HEK293 (cell line): ENCODE measurements around the gene SYNDIG1.

Experiments used
- CTCF ChIA-PET: fragments of 350-600 bp; formaldehyde crosslinking; extraction: SDS; loops from one replicate; lab custom pipeline; 2021; ENCODE audit warnings: antibody characterized with exemption; lab: Yijun Ruan, JAX
- POLR2A ChIA-PET: fragments of 300-600 bp; formaldehyde crosslinking; extraction: SDS; loops from one replicate; lab custom pipeline; 2020; ENCODE audit warnings: antibody characterized with exemption, inconsistent platforms; lab: Yijun Ruan, JAX
- H3K27ac ChIP-seq: fragments of 200-500 bp; sonication (Bioruptor generic); 2 replicates; pipeline ENCODE4 v1.5.1; 2014; ENCODE audit warnings: low read depth, low read length, control low read depth, inconsistent platforms; ENCODE audit errors: extremely low read depth
- H3K36me3 ChIP-seq, 2 experiments: fragments of 200-500 bp in 1 of 2; sonication (Bioruptor generic) in 1 of 2; 1 replicate in 1 of 2; 2 replicates in 1 of 2; pipeline ENCODE4 v1.5.1; 2014 to 2017; ENCODE audit warnings: inconsistent platforms in 2 of 2, low read length in 2 of 2; ENCODE audit not compliant: control insufficient read depth in 2 of 2, insufficient read depth in 1 of 2
- H3K4me1 ChIP-seq: fragments of 200-500 bp; sonication (Bioruptor generic); 2 replicates; pipeline ENCODE4 v1.5.1; 2014; ENCODE audit warnings: mild to moderate bottlenecking, low read length, inconsistent platforms; ENCODE audit not compliant: control insufficient read depth, insufficient read depth
- H3K4me3 ChIP-seq: 2 replicates; pipeline ENCODE4 v1.5.1; 2011; ENCODE audit warnings: low read depth, mild to moderate bottlenecking, control low read depth, low read length, moderate library complexity
- H3K9me3 ChIP-seq: fragments of 200-500 bp; sonication (Bioruptor generic); 2 replicates; pipeline ENCODE4 v1.5.1; 2014; ENCODE audit warnings: low read depth, low read length, inconsistent platforms; ENCODE audit not compliant: control insufficient read depth, insufficient read depth
- GLI4 ChIP-seq: fragments of 450-650 bp; formaldehyde crosslinking; IDR thresholded peaks from 2 replicates; pipeline ENCODE4 v1.5.1; 2016; ENCODE audit warnings: missing biosample characterization, missing genetic modification characterization
- HOXA7 ChIP-seq: sonication (generic); formaldehyde crosslinking; IDR thresholded peaks from 2 replicates; pipeline ENCODE4 v1.8.1; 2022; ENCODE audit warnings: missing genetic modification reagents, borderline replicate concordance
- KLF1 ChIP-seq: fragments of 450-650 bp; formaldehyde crosslinking; IDR thresholded peaks from 2 replicates; pipeline ENCODE4 v1.5.1; 2016; ENCODE audit warnings: missing biosample characterization, missing genetic modification characterization
- KLF8 ChIP-seq: fragments of 450-650 bp; formaldehyde crosslinking; IDR thresholded peaks from 2 replicates; pipeline ENCODE4 v1.5.1; 2016; ENCODE audit warnings: missing biosample characterization, missing genetic modification characterization
- ZNF239 ChIP-seq: fragments of 450-650 bp; formaldehyde crosslinking; IDR thresholded peaks from 2 replicates; pipeline ENCODE4 v1.5.1; 2016; ENCODE audit warnings: missing biosample characterization, missing genetic modification characterization
- ZNF362 ChIP-seq: fragments of 450-650 bp; formaldehyde crosslinking; IDR thresholded peaks from 2 replicates; pipeline ENCODE4 v1.5.1; 2016; ENCODE audit warnings: missing biosample characterization, missing genetic modification characterization
- ZNF555 ChIP-seq: fragments of 450-650 bp; formaldehyde crosslinking; conservative IDR thresholded peaks from 2 replicates; pipeline ENCODE4 v1.5.1; 2017; ENCODE audit warnings: missing biosample characterization, mild to moderate bottlenecking, missing genetic modification characterization, inconsistent platforms
- ZSCAN4 ChIP-seq: fragments of 450-650 bp; formaldehyde crosslinking; IDR thresholded peaks from 2 replicates; pipeline ENCODE4 v1.5.1; 2017; ENCODE audit warnings: missing biosample characterization, missing genetic modification characterization
- ZXDB ChIP-seq: fragments of 450-650 bp; formaldehyde crosslinking; IDR thresholded peaks from 2 replicates; pipeline ENCODE4 v1.5.1; 2016; ENCODE audit warnings: missing biosample characterization, missing genetic modification characterization
- TF ChIP-seq, protein P1 (sequence below): fragments of 450-650 bp; formaldehyde crosslinking; IDR thresholded peaks from 2 replicates; pipeline ENCODE4 v1.5.0; 2017; ENCODE audit warnings: missing biosample characterization, missing genetic modification characterization, borderline replicate concordance
- TF ChIP-seq, protein P2 (sequence below): fragments of 450-650 bp; formaldehyde crosslinking; IDR thresholded peaks from 2 replicates; pipeline ENCODE4 v1.5.1; 2016; ENCODE audit warnings: missing biosample characterization, missing genetic modification characterization
- TF ChIP-seq, protein P3 (sequence below): fragments of 450-650 bp; formaldehyde crosslinking; IDR thresholded peaks from 2 replicates; pipeline ENCODE4 v1.5.1; 2016; ENCODE audit warnings: missing biosample characterization, missing genetic modification characterization
- TF ChIP-seq, protein P4 (sequence below): fragments of 450-650 bp; formaldehyde crosslinking; IDR thresholded peaks from 2 replicates; pipeline ENCODE4 v1.5.1; 2016; ENCODE audit warnings: missing biosample characterization, missing genetic modification characterization, borderline replicate concordance

SYNDIG1 gene

DNA sequence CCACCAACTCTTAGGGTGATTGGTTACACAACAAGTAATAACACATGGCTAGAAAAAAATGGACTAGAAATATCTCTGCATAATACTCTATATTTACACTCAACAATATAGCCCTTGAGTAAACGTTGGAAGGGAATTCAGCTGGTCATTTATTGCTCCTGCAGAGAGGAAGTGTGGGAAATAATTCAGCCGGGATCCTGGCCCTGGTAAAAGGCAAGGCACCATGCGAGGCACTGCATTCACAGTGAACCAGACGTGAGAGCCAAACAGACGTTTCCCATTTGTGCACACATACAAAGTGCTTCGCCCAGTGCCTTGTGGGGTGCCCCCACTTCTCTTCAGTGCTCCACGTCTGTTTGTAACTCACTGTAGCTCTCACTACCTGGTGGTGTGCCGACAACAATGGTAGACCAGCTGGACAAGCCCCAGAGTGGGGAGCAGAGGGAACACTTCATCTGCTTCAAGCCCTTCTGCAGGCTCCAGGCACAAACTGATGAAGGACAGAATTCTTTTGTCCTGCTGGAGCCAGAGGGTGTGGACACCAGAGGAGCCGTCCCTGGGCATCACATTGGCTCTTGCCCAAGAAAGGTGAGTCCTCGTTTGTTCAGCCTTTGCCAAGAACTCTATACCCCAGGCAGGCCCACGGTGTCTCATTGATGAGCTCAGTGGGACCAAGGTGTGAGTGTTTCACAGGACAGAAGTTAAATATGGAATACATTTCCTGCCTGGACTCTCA, 18.8 kb downstream of the SYNDIG1 start:
- H3K36me3 ChIP-seq = peaks cover 0 to 20% of the 10 kb centered on the region in 2 experiments; a peak in 2 of 3 replicates
- no peaks in the 10 kb centered on the region for H3K9me3 ChIP-seq
- no peak overlapping the region for H3K27ac ChIP-seq
- ChIA-PET CTCF (no interaction called here), POLR2A (no interaction called here)
- no peak overlapping the region for H3K4me3 ChIP-seq
- TF ChIP-seq, protein P1, sequence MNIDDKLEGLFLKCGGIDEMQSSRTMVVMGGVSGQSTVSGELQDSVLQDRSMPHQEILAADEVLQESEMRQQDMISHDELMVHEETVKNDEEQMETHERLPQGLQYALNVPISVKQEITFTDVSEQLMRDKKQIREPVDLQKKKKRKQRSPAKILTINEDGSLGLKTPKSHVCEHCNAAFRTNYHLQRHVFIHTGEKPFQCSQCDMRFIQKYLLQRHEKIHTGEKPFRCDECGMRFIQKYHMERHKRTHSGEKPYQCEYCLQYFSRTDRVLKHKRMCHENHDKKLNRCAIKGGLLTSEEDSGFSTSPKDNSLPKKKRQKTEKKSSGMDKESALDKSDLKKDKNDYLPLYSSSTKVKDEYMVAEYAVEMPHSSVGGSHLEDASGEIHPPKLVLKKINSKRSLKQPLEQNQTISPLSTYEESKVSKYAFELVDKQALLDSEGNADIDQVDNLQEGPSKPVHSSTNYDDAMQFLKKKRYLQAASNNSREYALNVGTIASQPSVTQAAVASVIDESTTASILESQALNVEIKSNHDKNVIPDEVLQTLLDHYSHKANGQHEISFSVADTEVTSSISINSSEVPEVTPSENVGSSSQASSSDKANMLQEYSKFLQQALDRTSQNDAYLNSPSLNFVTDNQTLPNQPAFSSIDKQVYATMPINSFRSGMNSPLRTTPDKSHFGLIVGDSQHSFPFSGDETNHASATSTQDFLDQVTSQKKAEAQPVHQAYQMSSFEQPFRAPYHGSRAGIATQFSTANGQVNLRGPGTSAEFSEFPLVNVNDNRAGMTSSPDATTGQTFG = no peak
- no peaks in the 10 kb centered on the region; the same call in 1 of the 2 replicates for H3K4me1 ChIP-seq

GRCh38 chr20:24488800-24489175, 19.4 kb downstream of the SYNDIG1 start:
- H3K27ac ChIP-seq = no peak overlapping the region
- ChIA-PET CTCF (no interaction called here), POLR2A (no interaction called here)
- TF ChIP-seq ZXDB (tag by site-specific recombination) (no peak), ZNF239 (no peak), ZSCAN4 (tag by site-specific recombination) (no peak), KLF8 (tag by site-specific recombination) (no peak), ZNF555 (tag by site-specific recombination) (no peak), ZNF362 (no peak), KLF1 (tag by site-specific recombination) (no peak), HOXA7 (CRISPR knock-in tag) (no peak), GLI4 (tag by site-specific recombination) (no peak)
- TF ChIP-seq, protein P2, sequence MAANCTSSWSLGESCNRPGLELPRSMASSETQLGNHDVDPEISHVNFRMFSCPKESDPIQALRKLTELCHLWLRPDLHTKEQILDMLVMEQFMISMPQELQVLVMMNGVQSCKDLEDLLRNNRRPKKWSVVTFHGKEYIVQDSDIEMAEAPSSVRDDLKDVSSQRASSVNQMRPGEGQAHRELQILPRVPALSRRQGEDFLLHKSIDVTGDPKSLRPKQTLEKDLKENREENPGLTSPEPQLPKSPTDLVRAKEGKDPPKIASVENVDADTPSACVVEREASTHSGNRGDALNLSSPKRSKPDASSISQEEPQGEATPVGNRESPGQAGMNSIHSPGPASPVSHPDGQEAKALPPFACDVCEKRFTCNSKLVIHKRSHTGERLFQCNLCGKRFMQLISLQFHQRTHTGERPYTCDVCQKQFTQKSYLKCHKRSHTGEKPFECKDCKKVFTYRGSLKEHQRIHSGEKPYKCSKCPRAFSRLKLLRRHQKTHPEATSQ = no peak
- TF ChIP-seq, protein P3, sequence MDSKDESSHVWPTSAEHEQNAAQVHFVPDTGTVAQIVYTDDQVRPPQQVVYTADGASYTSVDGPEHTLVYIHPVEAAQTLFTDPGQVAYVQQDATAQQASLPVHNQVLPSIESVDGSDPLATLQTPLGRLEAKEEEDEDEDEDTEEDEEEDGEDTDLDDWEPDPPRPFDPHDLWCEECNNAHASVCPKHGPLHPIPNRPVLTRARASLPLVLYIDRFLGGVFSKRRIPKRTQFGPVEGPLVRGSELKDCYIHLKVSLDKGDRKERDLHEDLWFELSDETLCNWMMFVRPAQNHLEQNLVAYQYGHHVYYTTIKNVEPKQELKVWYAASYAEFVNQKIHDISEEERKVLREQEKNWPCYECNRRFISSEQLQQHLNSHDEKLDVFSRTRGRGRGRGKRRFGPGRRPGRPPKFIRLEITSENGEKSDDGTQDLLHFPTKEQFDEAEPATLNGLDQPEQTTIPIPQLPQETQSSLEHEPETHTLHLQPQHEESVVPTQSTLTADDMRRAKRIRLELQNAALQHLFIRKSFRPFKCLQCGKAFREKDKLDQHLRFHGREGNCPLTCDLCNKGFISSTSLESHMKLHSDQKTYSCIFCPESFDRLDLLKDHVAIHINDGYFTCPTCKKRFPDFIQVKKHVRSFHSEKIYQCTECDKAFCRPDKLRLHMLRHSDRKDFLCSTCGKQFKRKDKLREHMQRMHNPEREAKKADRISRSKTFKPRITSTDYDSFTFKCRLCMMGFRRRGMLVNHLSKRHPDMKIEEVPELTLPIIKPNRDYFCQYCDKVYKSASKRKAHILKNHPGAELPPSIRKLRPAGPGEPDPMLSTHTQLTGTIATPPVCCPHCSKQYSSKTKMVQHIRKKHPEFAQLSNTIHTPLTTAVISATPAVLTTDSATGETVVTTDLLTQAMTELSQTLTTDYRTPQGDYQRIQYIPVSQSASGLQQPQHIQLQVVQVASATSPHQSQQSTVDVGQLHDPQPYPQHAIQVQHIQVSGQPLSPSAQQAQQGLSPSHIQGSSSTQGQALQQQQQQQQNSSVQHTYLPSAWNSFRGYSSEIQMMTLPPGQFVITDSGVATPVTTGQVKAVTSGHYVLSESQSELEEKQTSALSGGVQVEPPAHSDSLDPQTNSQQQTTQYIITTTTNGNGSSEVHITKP = no peak
- TF ChIP-seq, protein P4, sequence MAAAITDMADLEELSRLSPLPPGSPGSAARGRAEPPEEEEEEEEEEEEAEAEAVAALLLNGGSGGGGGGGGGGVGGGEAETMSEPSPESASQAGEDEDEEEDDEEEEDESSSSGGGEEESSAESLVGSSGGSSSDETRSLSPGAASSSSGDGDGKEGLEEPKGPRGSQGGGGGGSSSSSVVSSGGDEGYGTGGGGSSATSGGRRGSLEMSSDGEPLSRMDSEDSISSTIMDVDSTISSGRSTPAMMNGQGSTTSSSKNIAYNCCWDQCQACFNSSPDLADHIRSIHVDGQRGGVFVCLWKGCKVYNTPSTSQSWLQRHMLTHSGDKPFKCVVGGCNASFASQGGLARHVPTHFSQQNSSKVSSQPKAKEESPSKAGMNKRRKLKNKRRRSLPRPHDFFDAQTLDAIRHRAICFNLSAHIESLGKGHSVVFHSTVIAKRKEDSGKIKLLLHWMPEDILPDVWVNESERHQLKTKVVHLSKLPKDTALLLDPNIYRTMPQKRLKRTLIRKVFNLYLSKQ (tag by site-specific recombination) = no peak
- peaks cover 0 to 20% of the 10 kb centered on the region in 2 experiments; a peak in 2 of 3 replicates for H3K36me3 ChIP-seq
- H3K4me3 ChIP-seq = no peak overlapping the region
- no peaks in the 10 kb centered on the region; the same call in 1 of the 2 replicates for H3K4me1 ChIP-seq
- H3K9me3 ChIP-seq = no peaks in the 10 kb centered on the region
